SH-SY5Y (cell line): ENCODE results near the gene FBXW11.

ENCODE experiments used
- GATA2 ChIP-seq: IDR thresholded peaks from 2 replicates; pipeline ENCODE4 v1.6.1; 2011; ENCODE audit warnings: mild to moderate bottlenecking, low read depth, low read length
- GATA3 ChIP-seq: IDR thresholded peaks from 2 replicates; pipeline ENCODE4 v1.6.1; 2011; ENCODE audit warnings: low read depth, mild to moderate bottlenecking, low read length, moderate library complexity

The FBXW11 gene

DNA sequence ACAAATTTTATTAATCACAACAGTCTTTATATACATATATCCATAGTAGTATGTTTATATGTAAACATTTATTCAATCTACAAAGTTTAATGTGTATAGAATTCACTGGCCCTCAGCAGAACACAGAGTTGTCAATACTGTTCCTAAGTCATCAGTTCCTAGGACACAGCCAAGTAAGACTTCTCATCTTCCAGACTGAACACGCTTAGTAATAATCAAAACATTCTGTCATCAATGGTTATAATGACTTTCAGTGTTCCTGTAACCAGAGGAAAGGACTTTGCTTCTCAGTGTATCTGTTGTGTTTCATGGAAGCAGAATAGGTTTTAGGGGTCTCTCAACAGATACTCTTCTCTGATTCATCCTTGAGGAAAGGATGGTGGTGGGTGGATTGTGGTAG is 138.7 kb downstream of the FBXW11 start:
- TF ChIP-seq GATA2 (no peak), GATA3 (no peak)

DNA sequence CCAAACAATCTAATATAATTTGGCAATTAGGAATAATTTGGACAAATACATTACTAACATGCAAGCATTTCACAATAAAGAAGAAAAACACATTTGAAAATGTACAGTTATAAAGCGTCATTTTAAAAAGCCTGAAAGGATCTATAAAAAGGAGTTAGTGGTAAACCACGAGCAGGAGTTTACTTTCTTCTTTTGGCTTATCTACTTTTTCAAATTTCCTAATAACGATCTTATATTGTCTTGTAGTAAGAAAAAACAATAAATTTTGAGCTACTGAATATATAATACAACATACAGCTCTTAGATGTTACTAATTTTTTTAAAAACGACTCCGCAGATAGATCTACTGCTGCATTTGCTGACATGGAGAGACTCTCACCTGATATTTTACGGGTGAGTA is 141.0 kb downstream of the FBXW11 start:
- TF ChIP-seq GATA2 (no peak), GATA3 (no peak)

DNA sequence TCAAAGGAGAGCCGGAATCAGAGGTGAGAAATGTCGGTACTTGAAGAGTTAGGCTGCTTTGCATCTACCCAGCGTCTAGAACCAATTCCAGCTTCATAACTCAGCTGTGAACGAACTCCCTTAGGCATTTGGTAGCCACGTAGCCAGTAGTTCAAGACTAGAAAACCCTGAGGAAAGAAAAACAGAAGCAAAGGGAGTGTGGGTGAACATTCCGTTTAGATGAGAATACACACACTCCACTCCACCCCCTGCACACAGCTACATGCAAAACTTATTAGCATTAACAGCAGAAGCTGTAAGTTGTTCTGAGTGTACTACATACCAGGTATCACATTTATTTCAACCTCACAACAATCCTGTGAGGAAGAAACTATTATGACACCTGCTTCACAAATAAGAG is 142.5 kb downstream of the FBXW11 start:
- TF ChIP-seq GATA3: no peak
- no peak for TF ChIP-seq GATA2

DNA sequence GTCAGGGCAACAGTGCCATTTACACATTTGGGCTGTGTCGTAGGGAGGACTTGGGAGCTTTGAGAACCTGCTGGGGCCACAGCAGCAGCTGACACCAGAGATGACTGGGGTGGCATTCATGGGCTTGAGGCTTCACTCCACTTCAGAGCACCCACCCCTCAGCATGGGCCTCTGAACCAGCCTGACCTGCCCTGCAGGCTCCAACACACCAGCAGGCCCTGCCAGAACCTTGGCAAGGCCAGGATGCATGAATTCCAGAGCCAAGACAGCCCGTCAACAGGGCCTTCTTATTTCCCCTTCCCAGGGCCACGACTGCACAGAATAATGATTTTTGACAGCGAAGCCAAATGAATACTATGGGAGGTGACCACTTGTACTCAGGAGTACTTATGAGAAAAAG is 143.8 kb downstream of the FBXW11 start:
- TF ChIP-seq GATA2 (no peak), GATA3 (no peak)

GRCh38 chr5:171861381-171861780 is 145.1 kb downstream of the FBXW11 start:
- TF ChIP-seq GATA2: no peak
- no peak for TF ChIP-seq GATA3

- no peak for TF ChIP-seq GATA3
- no peak for TF ChIP-seq GATA2
These were observed 148.1 kb downstream of the FBXW11 start for GRCh38 chr5:171858303-171858702.

- TF ChIP-seq GATA3 (no peak), GATA2 (no peak)
These were observed 149.0 kb downstream of the FBXW11 start for GRCh38 chr5:171857489-171857876.

- TF ChIP-seq GATA3 (no peak), GATA2 (no peak)
These were observed 150.4 kb downstream of the FBXW11 start for GRCh38 chr5:171855798-171856763.

DNA sequence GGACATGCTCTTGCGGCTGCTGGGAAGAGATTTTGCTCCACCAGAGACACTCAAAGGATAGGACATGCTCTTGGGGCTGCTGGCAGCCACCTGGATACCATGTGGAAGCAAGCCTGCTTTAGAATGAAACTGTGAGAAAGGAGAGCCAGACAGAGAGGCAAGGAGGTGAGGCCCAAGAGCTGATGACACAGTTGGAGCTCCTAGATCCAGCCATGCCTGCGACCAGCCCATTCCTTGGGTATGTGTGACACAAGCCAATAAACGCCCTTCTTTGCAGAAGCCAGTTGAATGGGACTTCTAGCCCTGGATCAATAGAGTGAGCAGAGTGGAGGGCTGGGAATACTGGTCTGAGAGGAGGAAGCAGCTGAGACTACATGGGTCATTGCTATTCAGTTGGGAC is 151.2 kb downstream of the FBXW11 start:
- no peak for TF ChIP-seq GATA2
- TF ChIP-seq GATA3: no peak

DNA sequence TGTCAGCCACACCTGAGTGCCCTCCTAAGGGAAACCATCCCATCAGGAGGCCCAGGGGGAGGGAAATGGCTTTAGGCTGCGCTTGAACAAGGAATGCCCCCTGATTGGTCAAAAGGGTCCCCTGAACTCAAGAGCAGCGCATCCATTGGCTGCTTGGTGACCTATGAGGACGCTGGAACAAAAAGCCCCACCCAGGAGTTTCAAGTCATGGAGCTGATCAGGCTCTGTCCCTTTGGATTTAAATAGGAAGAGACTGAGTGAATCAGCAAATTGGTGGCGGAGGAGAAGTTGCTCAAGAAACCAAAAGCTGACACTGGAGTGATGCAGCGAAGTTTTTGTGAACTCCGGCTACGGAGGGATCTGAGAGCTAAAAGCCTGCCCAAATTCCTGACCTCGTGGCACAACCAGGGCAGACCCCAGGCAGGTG is 154.2 kb downstream of the FBXW11 start:
- no peak for TF ChIP-seq GATA3

DNA sequence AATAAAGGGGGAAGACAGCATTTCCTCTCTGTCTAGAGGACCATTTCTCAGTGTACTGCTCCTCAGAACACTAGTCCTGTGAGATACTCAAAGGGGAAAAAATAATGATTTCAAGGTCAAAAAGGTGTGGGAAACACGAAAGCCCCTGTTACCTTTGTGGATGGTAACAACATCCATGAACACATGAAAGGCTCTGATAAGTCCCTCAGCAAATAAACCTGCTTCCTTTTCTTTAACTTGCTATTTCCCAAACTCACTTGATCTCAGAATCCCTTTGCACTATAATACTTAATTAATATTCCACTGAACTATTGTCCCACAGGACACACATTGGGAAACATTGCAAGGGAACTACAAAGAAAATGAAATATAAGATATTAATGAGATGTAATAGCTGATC is 155.2 kb downstream of the FBXW11 start:
- no peak for TF ChIP-seq GATA2
- no peak for TF ChIP-seq GATA3

GRCh38 chr5:171850324-171850947 is 156.0 kb downstream of the FBXW11 start:
- TF ChIP-seq GATA2: no peak
- TF ChIP-seq GATA3: no peak

DNA sequence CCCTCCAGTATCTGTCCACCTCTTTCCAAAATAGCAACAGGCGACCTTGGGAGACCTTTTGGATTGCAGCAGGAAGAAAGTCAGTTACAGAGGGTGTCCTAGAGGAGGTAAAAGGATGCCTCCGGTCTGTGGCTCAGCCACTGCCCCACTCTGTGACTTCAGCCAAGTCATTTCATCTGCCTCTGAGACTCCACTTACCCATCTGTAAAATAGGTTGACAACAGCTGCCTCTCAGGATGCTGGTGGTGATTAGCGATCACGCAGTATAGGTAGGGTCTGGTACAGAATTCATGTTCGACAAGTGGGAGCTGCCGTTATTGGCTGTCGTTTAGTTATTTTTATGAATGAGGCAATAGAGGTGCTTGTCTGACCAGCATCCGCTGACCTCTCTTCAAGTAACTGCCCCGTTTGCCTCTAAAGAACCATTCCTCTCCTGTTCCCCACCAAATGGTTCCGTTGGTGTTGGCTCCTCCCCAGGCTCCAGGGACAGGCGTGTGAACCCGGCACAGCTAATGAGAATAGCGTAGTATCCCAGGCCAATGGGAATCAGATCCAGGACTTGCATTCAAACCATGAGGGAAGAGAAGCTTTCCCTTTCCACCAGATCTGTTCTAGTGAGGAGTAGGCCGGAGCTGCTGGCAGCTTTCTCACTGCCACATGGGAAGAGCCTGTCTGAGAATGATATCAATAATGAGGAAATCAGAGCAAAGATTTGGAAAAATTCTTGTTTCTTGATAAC is 156.7 kb downstream of the FBXW11 start:
- TF ChIP-seq GATA3: no peak
- no peak for TF ChIP-seq GATA2

GRCh38 chr5:171848911-171849520 is 157.4 kb downstream of the FBXW11 start:
- TF ChIP-seq GATA3 (no peak), GATA2 (no peak)
